GM12878 (cell line): Measurements from ENCODE around the gene PRDM2. TPM values are rescaled to one million over a fixed set of nuclear protein-coding genes. Genes with fewer than 3 reads are reported as not detected.

Experiments used
- ATAC-seq: fragments of 200-7000 bp; cut with Tn5 transposase; 3 replicates; pipeline ENCODE4 v1.9.1; 2020; ENCODE audit warnings: mild to moderate bottlenecking, moderate library complexity
- BruUV-seq: library from RNA; stranded (reverse); fragments of 400-500 nt; replicated peaks from 2 replicates; lab custom pipeline; 2021; lab: Mats Ljungman, UMichigan
- CTCF ChIA-PET: fragments of 300-600 bp; sonication (Branson Sonifier 250); formaldehyde crosslinking; extraction: SDS; loops from one replicate; lab custom pipeline; 2021; ENCODE audit warnings: inconsistent platforms; lab: Yijun Ruan, JAX
- POLR2A ChIA-PET: fragments of 350-600 bp; formaldehyde crosslinking; extraction: SDS; loops from one replicate; lab custom pipeline; 2021; ENCODE audit warnings: inconsistent platforms; lab: Charles Lee
- RAD21 ChIA-PET: fragments of 300-600 bp; sonication (Branson Sonifier 250); formaldehyde crosslinking; loops from one replicate; lab custom pipeline; 2023; ENCODE audit warnings: antibody characterized with exemption; ENCODE audit not compliant: unreplicated experiment; lab: Charles Lee
- SMC1A ChIA-PET: fragments of 300-600 bp; sonication (Branson Sonifier 250); formaldehyde crosslinking; loops from one replicate; lab custom pipeline; 2023; ENCODE audit not compliant: unreplicated experiment, uncharacterized antibody; lab: Charles Lee
- DNase-seq: peaks from one replicate; pipeline ENCODE4 v3.0.0-alpha.2; 2011; ENCODE audit warnings: low read depth, low spot score
- FAIRE-seq: peaks from 3 replicates; lab custom pipeline; 2011; peaks lifted over from hg19 to GRCh38; lab: Jason Lieb, UNC
- H2AFZ ChIP-seq: 2 replicates; pipeline ENCODE4 v1.6.0; 2011; ENCODE audit warnings: low read depth, low read length, control low read depth; ENCODE audit not compliant: control insufficient read depth
- H3K27ac ChIP-seq: 2 replicates; pipeline ENCODE4 v1.5.1; 2011; ENCODE audit warnings: control low read depth; ENCODE audit not compliant: control insufficient read depth, insufficient read depth
- H3K27me3 ChIP-seq, 2 experiments: replicated peaks in 1 of 2; 2 replicates each; pipeline versions ENCODE4 v1.6.0 to v1.6.1; 2011; ENCODE audit warnings: low read length in 1 of 2; ENCODE audit not compliant: control insufficient read depth in 2 of 2, insufficient read depth in 2 of 2
- H3K36me3 ChIP-seq, 2 experiments: 2 replicates each; pipeline ENCODE4 v1.5.1; 2011; ENCODE audit warnings: low read length in 1 of 2; ENCODE audit not compliant: control insufficient read depth in 2 of 2, insufficient read depth in 2 of 2
- H3K4me1 ChIP-seq: 2 replicates; pipeline ENCODE4 v1.6.1; 2011; ENCODE audit warnings: mild to moderate bottlenecking, low read length, moderate library complexity, mixed read lengths; ENCODE audit not compliant: control insufficient read depth, insufficient read depth
- H3K4me2 ChIP-seq: 2 replicates; pipeline ENCODE4 v1.6.0; 2011; ENCODE audit warnings: control low read depth; ENCODE audit not compliant: control insufficient read depth, insufficient read depth
- H3K4me3 ChIP-seq: fragments of 200-600 bp; sonication (generic); 2 replicates; pipeline ENCODE4 v1.5.1; 2016
- H3K79me2 ChIP-seq: 2 replicates; pipeline ENCODE4 v1.6.0; 2011; ENCODE audit warnings: low read length; ENCODE audit not compliant: control insufficient read depth, insufficient read depth
- H3K9ac ChIP-seq: 2 replicates; pipeline ENCODE4 v1.8.0; 2011; ENCODE audit warnings: low read length, control low read depth, mixed read lengths; ENCODE audit not compliant: control insufficient read depth, insufficient read depth
- H3K9me3 ChIP-seq: replicated peaks from 3 replicates; pipeline ENCODE4 v1.5.1; 2011; ENCODE audit warnings: mild to moderate bottlenecking, low read length; ENCODE audit not compliant: control insufficient read depth, insufficient read depth
- H4K20me1 ChIP-seq: 2 replicates; pipeline ENCODE4 v1.6.0; 2011; ENCODE audit not compliant: control insufficient read depth, insufficient read depth
- EGR1 ChIP-seq, 2 experiments: IDR thresholded peaks; 1 replicate in 1 of 2; 2 replicates in 1 of 2; pipeline ENCODE4 v1.6.1; 2011 to 2012; ENCODE audit warnings: low read depth in 2 of 2, low read length in 2 of 2, borderline replicate concordance in 1 of 2, mild to moderate bottlenecking in 1 of 2, moderate library complexity in 1 of 2
- POLR2A ChIP-seq: IDR thresholded peaks from 2 replicates; pipeline ENCODE4 v1.6.1; 2011; ENCODE audit warnings: low read depth, mild to moderate bottlenecking, low read length
- ZNF207 ChIP-seq: fragments of 450-650 bp; IDR thresholded peaks from 2 replicates; pipeline ENCODE4 v1.6.1; 2014; ENCODE audit warnings: antibody characterized with exemption, mild to moderate bottlenecking, borderline replicate concordance
- WGBS: methylation state at CpG from one replicate; pipeline ENCODE4 v1.1.6; 2016; ENCODE audit warnings: low lambda C conversion rate; ENCODE audit not compliant: insufficient replicate concordance, insufficient coverage; ENCODE audit errors: missing lambda C conversion rate; 5-methylcytosine and 5-hydroxymethylcytosine counted together
- in situ Hi-C: fragments of 300-500 bp; cut with MboI; formaldehyde crosslinking; loops from 9 replicates; pipeline ENCODE4 v1.14.3; 2018; ENCODE audit warnings: mixed read lengths
- intact Hi-C: fragments of 100-400 bp; cut with micrococcal nuclease; formaldehyde crosslinking; loops from one replicate; pipeline ENCODE4 v1.14.2; 2022; ENCODE audit not compliant: unreplicated experiment
- polyA plus RNA-seq, 11 experiments: library from polyadenylated mRNA; depleted of rRNA in 4 of 11; unstranded in 6 of 11; stranded (reverse) in 5 of 11; fragments of >200 nt; fragmentation: Nextera tagmentation in 4 of 11; fragmentation: Illumina TruSeq in 1 of 11; extraction: Ambion mirVana in 4 of 11; extraction: Trizol in 1 of 11; gene quantifications; 1 replicate in 1 of 11; 2 replicates in 10 of 11; pipeline versions ENCODE4 v1.2.1 to v1.2.3, GENCODE V29; 2011 to 2016; ENCODE audit warnings: inconsistent platforms in 2 of 11, missing spikeins in 2 of 11, low read depth in 1 of 11
- total RNA-seq, 4 experiments: library from RNA; depleted of rRNA in 3 of 4; stranded (reverse); fragments of >200 nt in 3 of 4; fragmentation: Illumina TruSeq in 1 of 4; extraction: Trizol in 1 of 4; gene quantifications; 2 replicates each; pipeline versions ENCODE4 v1.2.1 to v1.2.3, GENCODE V29; 2013 to 2021
- TF ChIP-seq, protein P1 (sequence below): fragments of 450-650 bp; IDR thresholded peaks from 2 replicates; pipeline ENCODE4 v1.6.1; 2017; ENCODE audit warnings: low read depth, mild to moderate bottlenecking, moderate library complexity

The PRDM2 gene
- total and polyA plus RNA-seq, 10 of the 15 experiments (the other 5 are each of a cell fraction or from before 2014, with no cell fraction given): 8.4 to 45.1 (median 23.5) TPM

DNA sequence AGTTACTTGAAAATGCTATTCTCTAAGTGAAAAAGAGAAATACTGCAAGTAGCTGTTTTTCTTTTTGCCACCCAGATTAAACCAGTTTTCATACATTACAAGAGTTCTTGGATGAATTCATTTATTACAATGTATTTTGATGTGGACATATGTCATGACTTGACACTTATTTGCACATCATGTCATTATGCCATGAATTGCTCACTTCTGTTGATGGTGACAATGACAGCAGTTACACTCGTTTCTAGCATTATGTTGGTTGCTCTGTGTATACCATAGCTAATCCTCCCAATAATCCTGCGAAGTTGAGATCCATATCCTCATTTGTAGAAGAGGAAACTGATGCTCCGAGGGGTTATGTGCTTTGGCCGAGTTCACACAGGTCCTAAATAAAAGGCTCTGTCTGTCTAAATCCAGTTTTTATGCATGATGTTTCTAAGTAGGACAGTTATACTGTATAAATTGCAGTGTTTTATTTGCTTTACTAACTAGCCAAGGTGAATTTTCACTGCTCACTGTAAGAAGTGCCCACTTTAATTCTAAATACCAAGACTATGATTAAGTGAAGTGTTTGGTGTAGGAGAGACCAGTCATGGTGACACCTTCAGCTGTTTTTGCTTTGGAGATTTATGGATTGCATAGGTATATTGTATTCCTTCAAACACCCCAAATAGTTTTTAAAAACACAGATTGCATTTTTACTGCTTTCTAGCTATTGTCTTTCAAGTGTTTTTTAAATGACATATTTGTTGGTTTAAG lies 56.7 kb downstream of the PRDM2 start:
- Histone ChIP-seq H3K27me3 (no peaks in the 10 kb centered on the region), H3K36me3 (peaks cover 6 to 10% of the 10 kb centered on the region in 2 experiments; a peak in 3 of 4 replicates), H3K4me1 (peaks cover 26% of the 10 kb centered on the region), H4K20me1 (peaks cover 3% of the 10 kb centered on the region; the same call in 1 of the 2 replicates), H3K4me2 (peak overlapping the region; percentile 14; the same call in 1 of the 2 replicates), H3K9me3 (no peaks in the 10 kb centered on the region), H3K9ac (no peak overlapping the region), H3K79me2 (peaks cover 97% of the 10 kb centered on the region), H3K4me3 (peak overlapping the region; percentile 31; the same call in 1 of the 2 replicates), H3K27ac (no peak overlapping the region), H2AFZ (no peak overlapping the region)
- DNase-seq (no peak), ATAC-seq (no peak; the same call in 2 of the 3 replicates), FAIRE-seq (no peak)
- ChIA-PET SMC1A (interaction anchor here (0.9 to 3.3 kb wide), 17 partner anchors 9 to 77 kb away, joined by 3 to 20 read pairs (median 5); no protein-coding TSS in a partner anchor), CTCF (interaction anchor here (0.6 to 4.2 kb wide), 14 partner anchors 9 to 201 kb away, joined by 3 to 36 read pairs (median 3); no protein-coding TSS in a partner anchor), RAD21 (interaction anchor here (0.6 to 2.6 kb wide), 11 partner anchors 9 to 220 kb away, joined by 3 to 10 read pairs (median 3); no protein-coding TSS in a partner anchor), POLR2A (interaction anchor here (0.6 to 2.1 kb wide), 8 partner anchors 8 to 1932 kb away, joined by 3 to 12 read pairs (median 6); no protein-coding TSS in a partner anchor)
- BruUV-seq: no TSS peak
- TF ChIP-seq, protein P1, sequence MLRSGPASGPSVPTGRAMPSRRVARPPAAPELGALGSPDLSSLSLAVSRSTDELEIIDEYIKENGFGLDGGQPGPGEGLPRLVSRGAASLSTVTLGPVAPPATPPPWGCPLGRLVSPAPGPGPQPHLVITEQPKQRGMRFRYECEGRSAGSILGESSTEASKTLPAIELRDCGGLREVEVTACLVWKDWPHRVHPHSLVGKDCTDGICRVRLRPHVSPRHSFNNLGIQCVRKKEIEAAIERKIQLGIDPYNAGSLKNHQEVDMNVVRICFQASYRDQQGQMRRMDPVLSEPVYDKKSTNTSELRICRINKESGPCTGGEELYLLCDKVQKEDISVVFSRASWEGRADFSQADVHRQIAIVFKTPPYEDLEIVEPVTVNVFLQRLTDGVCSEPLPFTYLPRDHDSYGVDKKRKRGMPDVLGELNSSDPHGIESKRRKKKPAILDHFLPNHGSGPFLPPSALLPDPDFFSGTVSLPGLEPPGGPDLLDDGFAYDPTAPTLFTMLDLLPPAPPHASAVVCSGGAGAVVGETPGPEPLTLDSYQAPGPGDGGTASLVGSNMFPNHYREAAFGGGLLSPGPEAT: no peak
- TF ChIP-seq POLR2A (no peak), EGR1 (IDR thresholded peaks at IDR 0.05; ENCODE audit: borderline replicate concordance in 1 of 2, low read depth in 2 of 2, low read length in 2 of 2) (no peak), ZNF207 (no peak)
- intact Hi-C loops (no loop called here), in situ Hi-C loops (no loop called here)
- 71% methylated on average over 4 of the region's 4 CpGs for WGBS
